HG02970 (cell line): Measurements from ENCODE around the gene UQCRFS1.
"Not testable (repeated sequence)": the region's sequence is repeated elsewhere in the genome, so short reads cannot be mapped to it uniquely, and the experiment has no call there.

Source experiments
- ATAC-seq: cut with Tn5 transposase; IDR thresholded peaks from one replicate; pipeline ENCODE4 v1.9.1; 2021; ENCODE audit warnings: mild to moderate bottlenecking, moderate library complexity, moderate number of reproducible peaks; ENCODE audit not compliant: unreplicated experiment, low FRiP score

UQCRFS1 gene

GRCh38 chr19:29215322-29215845 is 2.4 kb upstream of the UQCRFS1 start:
- ATAC-seq: no peak

GRCh38 chr19:29214411-29214810 is 1.5 kb upstream of the UQCRFS1 start:
- no peak for ATAC-seq

- ATAC-seq: no peak
Observed at GRCh38 chr19:29212356-29212647, 649 bp downstream of the UQCRFS1 start.

- ATAC-seq: no peak
Observed at GRCh38 chr19:29211562-29212355, 1.2 kb downstream of the UQCRFS1 start.

- not testable (repeated sequence) for ATAC-seq
Observed at GRCh38 chr19:29211041-29211440, 1.9 kb downstream of the UQCRFS1 start.

- not testable (repeated sequence) for ATAC-seq
Observed at GRCh38 chr19:29210502-29210901, 2.4 kb downstream of the UQCRFS1 start.

GRCh38 chr19:29207403-29208187 is 5.4 kb downstream of the UQCRFS1 start:
- not testable (repeated sequence) for ATAC-seq

GRCh38 chr19:29206453-29206852 is 6.5 kb downstream of the UQCRFS1 start:
- no peak for ATAC-seq

GRCh38 chr19:29202281-29202680 is 10.7 kb downstream of the UQCRFS1 start:
- no peak for ATAC-seq

- no peak for ATAC-seq
Observed at GRCh38 chr19:29201855-29202254, 11.1 kb downstream of the UQCRFS1 start.

GRCh38 chr19:29194658-29195057 is 18.3 kb downstream of the UQCRFS1 start:
- ATAC-seq: no peak

- no peak for ATAC-seq
Observed at GRCh38 chr19:29193155-29193554, 19.8 kb downstream of the UQCRFS1 start.

- no peak for ATAC-seq
Observed at GRCh38 chr19:29191005-29191404, 21.9 kb downstream of the UQCRFS1 start.

GRCh38 chr19:29189033-29189360 is 24.0 kb downstream of the UQCRFS1 start:
- no peak for ATAC-seq

- ATAC-seq: no peak
Observed at GRCh38 chr19:29188289-29189032, 24.5 kb downstream of the UQCRFS1 start.

GRCh38 chr19:29187676-29188075 is 25.3 kb downstream of the UQCRFS1 start:
- ATAC-seq: no peak

GRCh38 chr19:29185427-29185826 is 27.5 kb downstream of the UQCRFS1 start:
- no peak for ATAC-seq

- ATAC-seq: no peak
Observed at GRCh38 chr19:29176981-29177754, 35.8 kb downstream of the UQCRFS1 start.

GRCh38 chr19:29173896-29174295 is 39.1 kb downstream of the UQCRFS1 start:
- ATAC-seq: no peak

GRCh38 chr19:29172302-29172701 is 40.6 kb downstream of the UQCRFS1 start:
- ATAC-seq: no peak
